Skeletal muscle satellite cell (primary cell): ENCODE measurements around the gene TFPI.

Source experiments
- H3K27me3 ChIP-seq: 2 replicates; pipeline ENCODE4 v1.7.0; 2013; ENCODE audit warnings: low read length; ENCODE audit not compliant: control insufficient read depth, insufficient read depth
- H3K36me3 ChIP-seq: 2 replicates; pipeline ENCODE4 v1.7.0; 2013; ENCODE audit warnings: mild to moderate bottlenecking, control low read depth, low read length; ENCODE audit not compliant: insufficient read depth
- H3K4me1 ChIP-seq: 2 replicates; pipeline ENCODE4 v1.7.0; 2013; ENCODE audit warnings: low read length; ENCODE audit not compliant: control insufficient read depth, insufficient read depth
- H3K4me2 ChIP-seq: 2 replicates; pipeline ENCODE4 v1.7.0; 2013; ENCODE audit warnings: mild to moderate bottlenecking, low read length
- H3K4me3 ChIP-seq: 2 replicates; pipeline ENCODE4 v1.7.0; 2013; ENCODE audit warnings: low read length
- H3K9ac ChIP-seq: 2 replicates; pipeline ENCODE4 v1.7.0; 2013; ENCODE audit warnings: mild to moderate bottlenecking, low read depth, low read length, moderate library complexity
- H3K9me3 ChIP-seq: replicated peaks from 2 replicates; pipeline ENCODE4 v1.7.0; 2013; ENCODE audit warnings: mild to moderate bottlenecking, control low read depth, low read length

TFPI gene

GRCh38 chr2:187475499-187476248 is 78.6 kb downstream of the TFPI start:
- Histone ChIP-seq H3K9me3 (no peaks in the 10 kb centered on the region), H3K9ac (no peak overlapping the region), H3K4me1 (peaks cover 3% of the 10 kb centered on the region), H3K4me2 (no peak overlapping the region), H3K27me3 (no peaks in the 10 kb centered on the region), H3K36me3 (peaks cover 62% of the 10 kb centered on the region), H3K4me3 (no peak overlapping the region)

- H3K36me3 ChIP-seq = peaks cover 59% of the 10 kb centered on the region
- H3K4me3 ChIP-seq = no peak overlapping the region
- no peak overlapping the region for H3K9ac ChIP-seq
- no peaks in the 10 kb centered on the region for H3K9me3 ChIP-seq
- H3K4me1 ChIP-seq = no peaks in the 10 kb centered on the region
- no peaks in the 10 kb centered on the region for H3K27me3 ChIP-seq
- no peak overlapping the region for H3K4me2 ChIP-seq
Observed at GRCh38 chr2:187470698-187471097, 83.5 kb downstream of the TFPI start.

DNA sequence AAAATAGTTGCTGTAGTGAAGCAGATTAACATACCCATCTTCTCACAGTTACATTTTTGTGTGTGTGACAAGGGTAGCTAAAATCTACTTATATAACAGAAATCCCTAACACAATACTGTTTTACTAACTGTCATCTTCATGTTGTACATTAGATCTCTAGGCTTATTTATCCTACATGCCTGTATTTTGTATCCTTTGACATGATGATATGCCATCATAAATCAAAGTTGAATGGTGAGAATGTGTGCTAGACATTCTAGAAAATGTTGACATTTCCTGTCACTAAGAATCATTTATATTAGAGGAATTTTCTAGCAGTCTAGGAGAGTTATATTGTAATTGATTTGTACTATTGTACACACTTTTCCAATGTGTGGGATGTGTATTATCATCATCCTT is 84.7 kb downstream of the TFPI start:
- peaks cover 67% of the 10 kb centered on the region for H3K36me3 ChIP-seq
- H3K4me1 ChIP-seq = no peaks in the 10 kb centered on the region
- no peak overlapping the region for H3K4me3 ChIP-seq
- H3K9ac ChIP-seq = no peak overlapping the region
- no peak overlapping the region for H3K4me2 ChIP-seq
- no peaks in the 10 kb centered on the region for H3K9me3 ChIP-seq
- H3K27me3 ChIP-seq = no peaks in the 10 kb centered on the region

- H3K36me3 ChIP-seq = peaks cover 61% of the 10 kb centered on the region
- no peak overlapping the region for H3K4me2 ChIP-seq
- no peaks in the 10 kb centered on the region for H3K9me3 ChIP-seq
- no peak overlapping the region for H3K4me3 ChIP-seq
- no peaks in the 10 kb centered on the region for H3K27me3 ChIP-seq
- no peaks in the 10 kb centered on the region for H3K4me1 ChIP-seq
- H3K9ac ChIP-seq = no peak overlapping the region
Observed at GRCh38 chr2:187468262-187468661, 86.0 kb downstream of the TFPI start.

- no peaks in the 10 kb centered on the region for H3K4me1 ChIP-seq
- no peaks in the 10 kb centered on the region for H3K27me3 ChIP-seq
- no peak overlapping the region for H3K4me2 ChIP-seq
- peaks cover 58% of the 10 kb centered on the region for H3K36me3 ChIP-seq
- H3K9ac ChIP-seq = no peak overlapping the region
- H3K4me3 ChIP-seq = no peak overlapping the region
- H3K9me3 ChIP-seq = no peaks in the 10 kb centered on the region
Observed at GRCh38 chr2:187466129-187466792, 88.0 kb downstream of the TFPI start.

- H3K9ac ChIP-seq = no peak overlapping the region
- no peak overlapping the region for H3K4me3 ChIP-seq
Observed at GRCh38 chr2:187462839-187463238, 91.4 kb downstream of the TFPI start.

GRCh38 chr2:187461294-187462261 is 92.7 kb downstream of the TFPI start:
- no peaks in the 10 kb centered on the region for H3K4me1 ChIP-seq
- no peak overlapping the region for H3K4me3 ChIP-seq
- H3K4me2 ChIP-seq = no peak overlapping the region
- no peaks in the 10 kb centered on the region for H3K9me3 ChIP-seq
- no peak overlapping the region for H3K9ac ChIP-seq
- no peaks in the 10 kb centered on the region for H3K27me3 ChIP-seq
- H3K36me3 ChIP-seq = peaks cover 23% of the 10 kb centered on the region

More at GRCh38 chr2:187462839-187463238, 91.4 kb downstream of the TFPI start:
- H3K4me1 ChIP-seq = no peaks in the 10 kb centered on the region
- H3K36me3 ChIP-seq = peaks cover 32% of the 10 kb centered on the region
- no peaks in the 10 kb centered on the region for H3K9me3 ChIP-seq
- H3K4me2 ChIP-seq = no peak overlapping the region
- H3K27me3 ChIP-seq = no peaks in the 10 kb centered on the region

GRCh38 chr2:187459256-187459655 is 95.0 kb downstream of the TFPI start:
- H3K9me3 ChIP-seq = no peaks in the 10 kb centered on the region
- no peak overlapping the region for H3K4me3 ChIP-seq
- H3K4me2 ChIP-seq = no peak overlapping the region
- no peaks in the 10 kb centered on the region for H3K4me1 ChIP-seq
- H3K9ac ChIP-seq = no peak overlapping the region
- no peaks in the 10 kb centered on the region for H3K27me3 ChIP-seq
- peaks cover under 1% of the 10 kb centered on the region for H3K36me3 ChIP-seq

- H3K9ac ChIP-seq = no peak overlapping the region
- H3K27me3 ChIP-seq = no peaks in the 10 kb centered on the region
- H3K4me1 ChIP-seq = peaks cover 5% of the 10 kb centered on the region
- H3K4me3 ChIP-seq = no peak overlapping the region
- H3K4me2 ChIP-seq = no peak overlapping the region
- H3K9me3 ChIP-seq = no peaks in the 10 kb centered on the region
- H3K36me3 ChIP-seq = no peaks in the 10 kb centered on the region
Observed at GRCh38 chr2:187453078-187453641, 101.1 kb downstream of the TFPI start.

DNA sequence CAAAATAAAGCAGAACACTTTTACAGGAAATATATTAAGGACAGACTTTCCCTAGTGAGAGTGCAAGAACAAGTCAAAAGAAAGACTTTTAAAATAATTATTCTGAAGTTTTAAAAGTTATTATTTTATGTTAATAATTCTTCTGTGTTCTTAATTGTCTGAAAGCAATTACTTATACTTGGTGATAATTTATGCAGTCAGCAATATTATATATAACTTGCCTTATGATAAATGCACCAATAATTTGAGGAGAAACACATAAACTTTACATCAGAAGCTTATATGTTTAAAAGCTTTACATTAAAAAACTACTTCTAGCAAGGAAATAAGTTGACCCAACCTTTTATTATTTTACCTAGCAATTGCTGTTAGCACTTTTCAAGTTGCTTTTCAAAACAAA is 102.7 kb downstream of the TFPI start:
- H3K9ac ChIP-seq = no peak overlapping the region
- H3K27me3 ChIP-seq = no peaks in the 10 kb centered on the region
- no peaks in the 10 kb centered on the region for H3K36me3 ChIP-seq
- no peak overlapping the region for H3K4me2 ChIP-seq
- peaks cover 9% of the 10 kb centered on the region for H3K4me1 ChIP-seq
- H3K9me3 ChIP-seq = no peaks in the 10 kb centered on the region
- no peak overlapping the region for H3K4me3 ChIP-seq

DNA sequence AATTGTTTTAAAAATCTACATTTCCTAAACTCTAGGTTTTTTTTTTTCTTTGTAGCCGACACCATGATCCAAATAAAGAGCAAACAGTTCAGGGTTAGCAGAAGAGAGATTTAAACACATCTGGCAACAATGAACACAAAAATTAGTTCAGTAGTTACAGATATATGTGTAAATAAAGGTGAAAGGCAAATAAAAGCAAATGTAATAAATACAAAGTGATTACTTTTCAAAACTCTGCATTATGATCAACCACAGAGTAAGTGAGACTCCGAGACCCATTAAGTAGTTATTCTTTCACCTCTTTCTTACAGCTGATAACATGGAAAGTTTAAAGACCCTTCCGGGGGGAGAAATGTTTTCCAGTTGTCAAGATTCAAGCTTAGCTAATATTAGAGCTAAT is 106.9 kb downstream of the TFPI start:
- Histone ChIP-seq H3K9me3 (no peaks in the 10 kb centered on the region), H3K36me3 (no peaks in the 10 kb centered on the region), H3K4me3 (peak overlapping the region; percentile 52), H3K4me1 (peaks cover 9% of the 10 kb centered on the region), H3K9ac (peak overlapping the region; percentile 53), H3K4me2 (peak overlapping the region; percentile 70), H3K27me3 (no peaks in the 10 kb centered on the region)
